Measurements from ENCODE around the gene GOLGA8K. TPM values are rescaled to one million over a fixed set of nuclear protein-coding genes. Genes with fewer than 3 reads are reported as not detected.

Gene GOLGA8K
- total RNA-seq, 4 donors from 2014 or later = 0.54 TPM; not detected in 3

Other genes with a start within 250 kb of the GOLGA8K start
- not detected for gene GOLGA8O, start 52.3 kb upstream of the GOLGA8K start, total RNA-seq
- gene GOLGA8N, start 190.2 kb upstream of the GOLGA8K start, total RNA-seq = 10 to 100 TPM in 1 of 4 donors, 1 to 10 TPM in 3; 4.4 to 17.4 (median 5.8) TPM
- gene ARHGAP11A, start 212.2 kb upstream of the GOLGA8K start, total RNA-seq = 1 to 10 TPM; 3.5 to 8.1 (median 4.7) TPM
- gene SCG5, start 238.4 kb upstream of the GOLGA8K start, total RNA-seq = 1 to 10 TPM in 2 of 4 donors, under 1 TPM in 2; 0.61 to 1.9 (median 1.1) TPM